ENCODE results near the gene RHBDF2. TPM values are rescaled to one million over a fixed set of nuclear protein-coding genes. Genes with fewer than 3 reads are reported as not detected.

The RHBDF2 gene
- total RNA-seq, 1 experiment from 2014 or later, result 52.3 TPM

GRCh38 chr17:76431509-76431908, 69.7 kb downstream of the RHBDF2 start:
- no peaks in the 10 kb centered on the region for H3K9me2 ChIP-seq (replicated peaks; ENCODE audit: low read length)
- H3K4me3 ChIP-seq (ENCODE audit: low read length), result no peak overlapping the region
- ChIA-PET POLR2A (ENCODE audit: unreplicated experiment) (no interaction called here), CTCF (no interaction called here)
- no peaks in the 10 kb centered on the region for H3K9me3 ChIP-seq (ENCODE audit: low read length)
- H3K79me2 ChIP-seq (ENCODE audit: low read length), result peaks cover 97% of the 10 kb centered on the region
- H3K27me3 ChIP-seq (ENCODE audit: low read length), result no peaks in the 10 kb centered on the region
- TF ChIP-seq EZH2phosphoT487 (IDR thresholded peaks at IDR 0.05; ENCODE audit: borderline replicate concordance, low read length) (no peak), CTCF (conservative IDR thresholded peaks at IDR 0.05; ENCODE audit: low read depth, low read length) (no peak), EZH2 (IDR thresholded peaks at IDR 0.05; ENCODE audit: low read length, unreplicated experiment) (no peak)
- H4K20me1 ChIP-seq (ENCODE audit: low read length), result peaks cover 55% of the 10 kb centered on the region
- BruUV-seq (replicated peaks), result no TSS peak
- no peak overlapping the region for H3K4me2 ChIP-seq (ENCODE audit: low read length)
- peaks cover 12% of the 10 kb centered on the region for H3K4me1 ChIP-seq (ENCODE audit: insufficient read depth, low read length)
- ATAC-seq (no peak), DNase-seq (no peak)
- H2AFZ ChIP-seq (ENCODE audit: low read length), result no peak overlapping the region
- no peak overlapping the region for H3K27ac ChIP-seq (ENCODE audit: low read length)
- H3F3A ChIP-seq (ENCODE audit: low read length, unreplicated experiment), result no peaks in the 10 kb centered on the region
- no peak overlapping the region for H3K9ac ChIP-seq (ENCODE audit: low read length)
- intact Hi-C loops (cut with micrococcal nuclease), result no loop called here
- peaks cover 12% of the 10 kb centered on the region; the same call in 1 of the 2 replicates for H3K36me3 ChIP-seq (ENCODE audit: low read depth, low read length)

GRCh38 chr17:76428511-76428910, 72.7 kb downstream of the RHBDF2 start:
- H3K27ac ChIP-seq (ENCODE audit: low read length), result no peak overlapping the region
- intact Hi-C loops (cut with micrococcal nuclease), result no loop called here
- TF ChIP-seq CTCF (conservative IDR thresholded peaks at IDR 0.05; ENCODE audit: low read depth, low read length) (no peak), EZH2phosphoT487 (IDR thresholded peaks at IDR 0.05; ENCODE audit: borderline replicate concordance, low read length) (no peak), EZH2 (IDR thresholded peaks at IDR 0.05; ENCODE audit: low read length, unreplicated experiment) (no peak)
- no TSS peak for BruUV-seq (replicated peaks)
- H4K20me1 ChIP-seq (ENCODE audit: low read length), result peaks cover 41% of the 10 kb centered on the region
- H3K9me2 ChIP-seq (replicated peaks; ENCODE audit: low read length), result no peaks in the 10 kb centered on the region
- peaks cover 6% of the 10 kb centered on the region; the same call in 1 of the 2 replicates for H3K36me3 ChIP-seq (ENCODE audit: low read depth, low read length)
- no peaks in the 10 kb centered on the region for H3K4me1 ChIP-seq (ENCODE audit: insufficient read depth, low read length)
- POLR2A ChIA-PET (ENCODE audit: unreplicated experiment), result no interaction called here
- H3K79me2 ChIP-seq (ENCODE audit: low read length), result peaks cover 91% of the 10 kb centered on the region
- H3K4me3 ChIP-seq (ENCODE audit: low read length), result no peak overlapping the region
- H3K27me3 ChIP-seq (ENCODE audit: low read length), result no peaks in the 10 kb centered on the region
- H2AFZ ChIP-seq (ENCODE audit: low read length), result no peak overlapping the region
- no peak overlapping the region for H3K4me2 ChIP-seq (ENCODE audit: low read length)
- no peak for DNase-seq
- no peak for ATAC-seq
- CTCF ChIA-PET, result no interaction called here
- no peaks in the 10 kb centered on the region for H3K9me3 ChIP-seq (ENCODE audit: low read length)
- no peaks in the 10 kb centered on the region for H3F3A ChIP-seq (ENCODE audit: low read length, unreplicated experiment)
- no peak overlapping the region for H3K9ac ChIP-seq (ENCODE audit: low read length)

- TF ChIP-seq EZH2phosphoT487 (IDR thresholded peaks at IDR 0.05; ENCODE audit: borderline replicate concordance, low read length) (no peak), EZH2 (IDR thresholded peaks at IDR 0.05; ENCODE audit: low read length, unreplicated experiment) (no peak), CTCF (conservative IDR thresholded peaks at IDR 0.05; ENCODE audit: low read depth, low read length) (no peak)
- no peaks in the 10 kb centered on the region for H3K4me1 ChIP-seq (ENCODE audit: insufficient read depth, low read length)
- H3K9me3 ChIP-seq (ENCODE audit: low read length), result no peaks in the 10 kb centered on the region
- BruUV-seq (replicated peaks), result no TSS peak
- no peaks in the 10 kb centered on the region for H3F3A ChIP-seq (ENCODE audit: low read length, unreplicated experiment)
- no peak overlapping the region for H3K4me2 ChIP-seq (ENCODE audit: low read length)
- H3K27me3 ChIP-seq (ENCODE audit: low read length), result no peaks in the 10 kb centered on the region
- intact Hi-C loops (cut with micrococcal nuclease), result no loop called here
- ATAC-seq (no peak), DNase-seq (no peak)
- H2AFZ ChIP-seq (ENCODE audit: low read length), result no peak overlapping the region
- ChIA-PET POLR2A (ENCODE audit: unreplicated experiment) (no interaction called here), CTCF (no interaction called here)
- H3K27ac ChIP-seq (ENCODE audit: low read length), result no peak overlapping the region
- peaks cover 38% of the 10 kb centered on the region for H4K20me1 ChIP-seq (ENCODE audit: low read length)
- peaks cover 10% of the 10 kb centered on the region; the same call in 1 of the 2 replicates for H3K36me3 ChIP-seq (ENCODE audit: low read depth, low read length)
- no peak overlapping the region for H3K4me3 ChIP-seq (ENCODE audit: low read length)
- H3K9me2 ChIP-seq (replicated peaks; ENCODE audit: low read length), result no peaks in the 10 kb centered on the region
- peaks cover 89% of the 10 kb centered on the region for H3K79me2 ChIP-seq (ENCODE audit: low read length)
- no peak overlapping the region for H3K9ac ChIP-seq (ENCODE audit: low read length)
Observed at GRCh38 chr17:76427501-76428231, 73.6 kb downstream of the RHBDF2 start.
